ENCODE data around the gene WDR33. TPM values are rescaled to one million over a fixed set of nuclear protein-coding genes. Genes with fewer than 3 reads are reported as not detected.

WDR33 gene
- total and polyA plus RNA-seq, 2 of the 13 experiments (the other 11 are each of a cell fraction or from before 2014, with no cell fraction given), result 54.9 to 78.2 TPM

DNA sequence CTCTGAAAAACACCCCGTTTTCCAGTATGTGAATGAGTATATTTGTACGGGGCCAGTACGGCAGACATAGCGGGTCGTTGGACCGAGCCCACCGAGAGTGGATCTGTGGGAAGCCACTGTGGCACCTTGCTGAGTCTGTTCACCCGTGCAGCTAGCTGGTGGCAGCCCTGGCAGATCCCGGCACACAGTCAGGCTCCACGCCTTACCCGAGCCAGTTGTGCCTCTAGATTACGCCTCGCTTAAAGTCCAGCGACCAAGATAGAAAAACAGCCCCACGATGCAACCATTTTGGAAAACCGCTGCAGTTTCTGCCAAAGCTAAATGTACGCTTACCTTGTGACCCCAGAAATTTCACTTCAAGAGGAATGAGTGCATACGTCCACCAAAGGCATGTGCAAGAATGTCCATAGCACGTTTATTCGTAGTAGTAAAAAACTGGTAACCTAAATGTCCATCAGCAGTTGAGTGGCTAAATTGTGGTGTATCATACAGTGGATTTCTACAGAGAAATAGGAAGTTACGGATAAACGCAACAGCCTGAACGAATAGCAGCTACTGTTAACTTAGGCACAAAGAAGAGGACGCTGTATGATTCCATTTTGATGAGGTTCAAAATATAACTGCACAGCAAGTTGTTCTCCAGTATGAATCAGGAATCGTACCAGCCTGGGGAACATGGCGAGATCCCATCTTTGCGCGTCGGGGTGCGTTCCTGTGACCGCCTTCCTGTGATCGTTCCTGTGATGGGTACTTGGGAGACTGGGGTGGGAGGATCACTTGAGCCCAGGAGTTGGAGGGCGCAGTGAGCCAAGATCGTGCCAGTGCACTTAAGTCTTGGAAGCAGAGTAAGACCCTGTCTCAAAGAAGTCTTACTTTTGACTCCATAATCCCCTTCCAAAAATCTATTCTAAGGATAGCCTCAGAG, 688 bp upstream of the WDR33 start (continued):
- no peak for TF ChIP-seq ZNF343 (CRISPR knock-in tag; IDR thresholded peaks at IDR 0.05)
- TF ChIP-seq ZSCAN30 (CRISPR knock-in tag; IDR thresholded peaks at IDR 0.05), result no peak
- TF ChIP-seq ZNF772 (CRISPR knock-in tag; IDR thresholded peaks at IDR 0.05), result peak; percentile 58; the same call in 1 of the 2 replicates
- TF ChIP-seq, protein P1, sequence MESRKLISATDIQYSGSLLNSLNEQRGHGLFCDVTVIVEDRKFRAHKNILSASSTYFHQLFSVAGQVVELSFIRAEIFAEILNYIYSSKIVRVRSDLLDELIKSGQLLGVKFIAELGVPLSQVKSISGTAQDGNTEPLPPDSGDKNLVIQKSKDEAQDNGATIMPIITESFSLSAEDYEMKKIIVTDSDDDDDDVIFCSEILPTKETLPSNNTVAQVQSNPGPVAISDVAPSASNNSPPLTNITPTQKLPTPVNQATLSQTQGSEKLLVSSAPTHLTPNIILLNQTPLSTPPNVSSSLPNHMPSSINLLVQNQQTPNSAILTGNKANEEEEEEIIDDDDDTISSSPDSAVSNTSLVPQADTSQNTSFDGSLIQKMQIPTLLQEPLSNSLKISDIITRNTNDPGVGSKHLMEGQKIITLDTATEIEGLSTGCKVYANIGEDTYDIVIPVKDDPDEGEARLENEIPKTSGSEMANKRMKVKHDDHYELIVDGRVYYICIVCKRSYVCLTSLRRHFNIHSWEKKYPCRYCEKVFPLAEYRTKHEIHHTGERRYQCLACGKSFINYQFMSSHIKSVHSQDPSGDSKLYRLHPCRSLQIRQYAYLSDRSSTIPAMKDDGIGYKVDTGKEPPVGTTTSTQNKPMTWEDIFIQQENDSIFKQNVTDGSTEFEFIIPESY (CRISPR knock-in tag; IDR thresholded peaks at IDR 0.05), result no peak
- TF ChIP-seq, protein P2, sequence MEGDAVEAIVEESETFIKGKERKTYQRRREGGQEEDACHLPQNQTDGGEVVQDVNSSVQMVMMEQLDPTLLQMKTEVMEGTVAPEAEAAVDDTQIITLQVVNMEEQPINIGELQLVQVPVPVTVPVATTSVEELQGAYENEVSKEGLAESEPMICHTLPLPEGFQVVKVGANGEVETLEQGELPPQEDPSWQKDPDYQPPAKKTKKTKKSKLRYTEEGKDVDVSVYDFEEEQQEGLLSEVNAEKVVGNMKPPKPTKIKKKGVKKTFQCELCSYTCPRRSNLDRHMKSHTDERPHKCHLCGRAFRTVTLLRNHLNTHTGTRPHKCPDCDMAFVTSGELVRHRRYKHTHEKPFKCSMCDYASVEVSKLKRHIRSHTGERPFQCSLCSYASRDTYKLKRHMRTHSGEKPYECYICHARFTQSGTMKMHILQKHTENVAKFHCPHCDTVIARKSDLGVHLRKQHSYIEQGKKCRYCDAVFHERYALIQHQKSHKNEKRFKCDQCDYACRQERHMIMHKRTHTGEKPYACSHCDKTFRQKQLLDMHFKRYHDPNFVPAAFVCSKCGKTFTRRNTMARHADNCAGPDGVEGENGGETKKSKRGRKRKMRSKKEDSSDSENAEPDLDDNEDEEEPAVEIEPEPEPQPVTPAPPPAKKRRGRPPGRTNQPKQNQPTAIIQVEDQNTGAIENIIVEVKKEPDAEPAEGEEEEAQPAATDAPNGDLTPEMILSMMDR (CRISPR knock-in tag; IDR thresholded peaks at IDR 0.05), result no peak
- TF ChIP-seq RXRB (CRISPR knock-in tag; IDR thresholded peaks at IDR 0.05; ENCODE audit: borderline replicate concordance), result no peak
- TF ChIP-seq RARG (CRISPR knock-in tag; IDR thresholded peaks at IDR 0.05; ENCODE audit: low read depth), result no peak
- TF ChIP-seq ZNF777 (CRISPR knock-in tag; IDR thresholded peaks at IDR 0.05), result no peak
- TF ChIP-seq, protein P3, sequence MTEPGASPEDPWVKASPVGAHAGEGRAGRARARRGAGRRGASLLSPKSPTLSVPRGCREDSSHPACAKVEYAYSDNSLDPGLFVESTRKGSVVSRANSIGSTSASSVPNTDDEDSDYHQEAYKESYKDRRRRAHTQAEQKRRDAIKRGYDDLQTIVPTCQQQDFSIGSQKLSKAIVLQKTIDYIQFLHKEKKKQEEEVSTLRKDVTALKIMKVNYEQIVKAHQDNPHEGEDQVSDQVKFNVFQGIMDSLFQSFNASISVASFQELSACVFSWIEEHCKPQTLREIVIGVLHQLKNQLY (CRISPR knock-in tag; IDR thresholded peaks at IDR 0.05), result no peak
- TF ChIP-seq KLF16 (CRISPR knock-in tag; IDR thresholded peaks at IDR 0.05), result 0 out of 4 replicates have a peak, but pooled peaks of 1 of the 2 experiments have one; percentile 69
- TF ChIP-seq ZNF850 (CRISPR knock-in tag; conservative IDR thresholded peaks at IDR 0.05), result no peak
- TF ChIP-seq MBNL3 (CRISPR knock-in tag; conservative IDR thresholded peaks at IDR 0.05), result no peak
- TF ChIP-seq ZNF678 (CRISPR knock-in tag; IDR thresholded peaks at IDR 0.05), result no peak
- no peak for TF ChIP-seq NR3C1 (CRISPR knock-in tag; IDR thresholded peaks at IDR 0.05)
- TF ChIP-seq ESRRA (CRISPR knock-in tag; IDR thresholded peaks at IDR 0.05; ENCODE audit: low read depth), result no peak
- TF ChIP-seq ZNF143 (CRISPR knock-in tag; IDR thresholded peaks at IDR 0.05), result no peak
- TF ChIP-seq HIVEP1 (CRISPR knock-in tag; IDR thresholded peaks at IDR 0.05), result no peak
- TF ChIP-seq ATRX (CRISPR knock-in tag; IDR thresholded peaks at IDR 0.05; ENCODE audit: borderline replicate concordance), result no peak
- TF ChIP-seq, protein P4, sequence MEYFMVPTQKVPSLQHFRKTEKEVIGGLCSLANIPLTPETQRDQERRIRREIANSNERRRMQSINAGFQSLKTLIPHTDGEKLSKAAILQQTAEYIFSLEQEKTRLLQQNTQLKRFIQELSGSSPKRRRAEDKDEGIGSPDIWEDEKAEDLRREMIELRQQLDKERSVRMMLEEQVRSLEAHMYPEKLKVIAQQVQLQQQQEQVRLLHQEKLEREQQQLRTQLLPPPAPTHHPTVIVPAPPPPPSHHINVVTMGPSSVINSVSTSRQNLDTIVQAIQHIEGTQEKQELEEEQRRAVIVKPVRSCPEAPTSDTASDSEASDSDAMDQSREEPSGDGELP (IDR thresholded peaks at IDR 0.05; ENCODE audit: borderline replicate concordance, low read depth), result no peak
- no peak for TF ChIP-seq POLR2AphosphoS2 (IDR thresholded peaks at IDR 0.05; ENCODE audit: low read depth, low read length)
- TF ChIP-seq, protein P5, sequence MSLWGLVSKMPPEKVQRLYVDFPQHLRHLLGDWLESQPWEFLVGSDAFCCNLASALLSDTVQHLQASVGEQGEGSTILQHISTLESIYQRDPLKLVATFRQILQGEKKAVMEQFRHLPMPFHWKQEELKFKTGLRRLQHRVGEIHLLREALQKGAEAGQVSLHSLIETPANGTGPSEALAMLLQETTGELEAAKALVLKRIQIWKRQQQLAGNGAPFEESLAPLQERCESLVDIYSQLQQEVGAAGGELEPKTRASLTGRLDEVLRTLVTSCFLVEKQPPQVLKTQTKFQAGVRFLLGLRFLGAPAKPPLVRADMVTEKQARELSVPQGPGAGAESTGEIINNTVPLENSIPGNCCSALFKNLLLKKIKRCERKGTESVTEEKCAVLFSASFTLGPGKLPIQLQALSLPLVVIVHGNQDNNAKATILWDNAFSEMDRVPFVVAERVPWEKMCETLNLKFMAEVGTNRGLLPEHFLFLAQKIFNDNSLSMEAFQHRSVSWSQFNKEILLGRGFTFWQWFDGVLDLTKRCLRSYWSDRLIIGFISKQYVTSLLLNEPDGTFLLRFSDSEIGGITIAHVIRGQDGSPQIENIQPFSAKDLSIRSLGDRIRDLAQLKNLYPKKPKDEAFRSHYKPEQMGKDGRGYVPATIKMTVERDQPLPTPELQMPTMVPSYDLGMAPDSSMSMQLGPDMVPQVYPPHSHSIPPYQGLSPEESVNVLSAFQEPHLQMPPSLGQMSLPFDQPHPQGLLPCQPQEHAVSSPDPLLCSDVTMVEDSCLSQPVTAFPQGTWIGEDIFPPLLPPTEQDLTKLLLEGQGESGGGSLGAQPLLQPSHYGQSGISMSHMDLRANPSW (CRISPR knock-in tag; IDR thresholded peaks at IDR 0.05; ENCODE audit: borderline replicate concordance), result peak; percentile 52; the same call in 1 of the 2 replicates
